ENCODE data around the gene BABAM2. TPM values are rescaled to one million over a fixed set of nuclear protein-coding genes. Genes with fewer than 3 reads are reported as not detected.

The BABAM2 gene
- total RNA-seq, 2 donors from 2014 or later = 36.4 to 40.9 TPM

DNA sequence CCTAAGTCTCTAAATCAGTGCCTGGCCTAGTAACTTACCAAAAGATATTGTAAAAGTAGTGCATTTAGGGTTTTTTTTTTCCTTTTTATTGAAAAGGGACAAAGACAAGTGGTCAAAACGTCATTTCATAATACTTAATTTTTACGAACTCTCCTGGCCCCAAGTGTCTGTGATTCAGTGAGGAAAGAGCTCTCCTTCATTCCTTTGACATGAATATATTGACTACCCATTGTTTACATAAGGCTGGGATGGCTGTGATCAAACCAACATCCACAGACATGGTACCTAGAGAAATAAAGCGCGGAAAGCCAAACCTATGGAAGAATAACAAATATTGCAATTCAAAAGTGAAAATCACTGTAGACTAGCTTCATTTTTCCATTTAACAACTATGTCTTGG, 198.4 kb downstream of the BABAM2 start:
- H3K27ac Mint-ChIP-seq = no peak overlapping the region
- H3K36me3 ChIP-seq (ENCODE audit: control insufficient read depth, insufficient read depth, low read length) = no peaks in the 10 kb centered on the region
- H3K4me1 ChIP-seq (ENCODE audit: control insufficient read depth, insufficient read depth, low read length) = no peaks in the 10 kb centered on the region
- H3K4me3 ChIP-seq (ENCODE audit: low read length) = no peak overlapping the region
- no peaks in the 10 kb centered on the region for H3K4me1 Mint-ChIP-seq
- no peaks in the 10 kb centered on the region for H3K27me3 Mint-ChIP-seq (ENCODE audit: insufficient read depth)
- no peak overlapping the region for H3K4me3 Mint-ChIP-seq
- no peak for TF ChIP-seq CTCF (conservative IDR thresholded peaks at IDR 0.05)
- no peaks in the 10 kb centered on the region for H3K27me3 ChIP-seq (ENCODE audit: control insufficient read depth, insufficient read depth, low read length, poor library complexity, severe bottlenecking)
- H3K9me3 ChIP-seq (ENCODE audit: control insufficient read depth, low read length) = no peaks in the 10 kb centered on the region
- DNase-seq = no peak
- H3K9ac ChIP-seq (ENCODE audit: extremely low read depth, low read length, poor library complexity, severe bottlenecking) = no peak overlapping the region
- 87 to 95% methylated on average over 3 to 4 of the region's 4 CpGs for WGBS, 2 experiments (ENCODE audit: insufficient coverage in 1 of 2, insufficient read length in 1 of 2)
- no peaks in the 10 kb centered on the region for H3K9me3 Mint-ChIP-seq
- no peaks in the 10 kb centered on the region for H3K36me3 Mint-ChIP-seq (ENCODE audit: low read depth)
- no peak overlapping the region for H3K27ac ChIP-seq (ENCODE audit: low read depth, low read length)

- Mint-ChIP-seq H3K27ac (no peak overlapping the region), H3K9me3 (no peaks in the 10 kb centered on the region), H3K36me3 (ENCODE audit: low read depth) (no peaks in the 10 kb centered on the region), H3K27me3 (ENCODE audit: insufficient read depth) (no peaks in the 10 kb centered on the region), H3K4me3 (no peak overlapping the region), H3K4me1 (no peaks in the 10 kb centered on the region)
- H3K4me1 ChIP-seq (ENCODE audit: control insufficient read depth, insufficient read depth, low read length) = no peaks in the 10 kb centered on the region
- DNase-seq = no peak
- H3K27ac ChIP-seq (ENCODE audit: low read depth, low read length) = no peak overlapping the region
- 100% methylated on average over 1 of the region's 1 CpG; no CpG with 5 or more reads in 1 of the 2 experiments for WGBS, 2 experiments (ENCODE audit: insufficient coverage in 1 of 2, insufficient read length in 1 of 2)
- H3K9me3 ChIP-seq (ENCODE audit: control insufficient read depth, low read length) = no peaks in the 10 kb centered on the region
- H3K27me3 ChIP-seq (ENCODE audit: control insufficient read depth, insufficient read depth, low read length, poor library complexity, severe bottlenecking) = no peaks in the 10 kb centered on the region
- no peak for TF ChIP-seq CTCF (conservative IDR thresholded peaks at IDR 0.05)
- H3K4me3 ChIP-seq (ENCODE audit: low read length) = no peak overlapping the region
- H3K9ac ChIP-seq (ENCODE audit: extremely low read depth, low read length, poor library complexity, severe bottlenecking) = no peak overlapping the region
- no peaks in the 10 kb centered on the region for H3K36me3 ChIP-seq (ENCODE audit: control insufficient read depth, insufficient read depth, low read length)
Measured at GRCh38 chr2:28089486-28089885, 199.0 kb downstream of the BABAM2 start.

GRCh38 chr2:28093308-28093707, 202.8 kb downstream of the BABAM2 start:
- no peak overlapping the region for H3K4me3 Mint-ChIP-seq
- H3K4me1 ChIP-seq (ENCODE audit: control insufficient read depth, insufficient read depth, low read length) = no peaks in the 10 kb centered on the region
- no peaks in the 10 kb centered on the region for H3K36me3 Mint-ChIP-seq (ENCODE audit: low read depth)
- no peak overlapping the region for H3K9ac ChIP-seq (ENCODE audit: extremely low read depth, low read length, poor library complexity, severe bottlenecking)
- no peak for DNase-seq
- no peaks in the 10 kb centered on the region for H3K9me3 ChIP-seq (ENCODE audit: control insufficient read depth, low read length)
- TF ChIP-seq CTCF (conservative IDR thresholded peaks at IDR 0.05) = no peak
- no peaks in the 10 kb centered on the region for H3K27me3 Mint-ChIP-seq (ENCODE audit: insufficient read depth)
- H3K27me3 ChIP-seq (ENCODE audit: control insufficient read depth, insufficient read depth, low read length, poor library complexity, severe bottlenecking) = no peaks in the 10 kb centered on the region
- no peak overlapping the region for H3K27ac Mint-ChIP-seq
- 97% methylated on average over 4 of the region's 4 CpGs; no CpG with 5 or more reads in 1 of the 2 experiments for WGBS, 2 experiments (ENCODE audit: insufficient coverage in 1 of 2, insufficient read length in 1 of 2)
- H3K4me3 ChIP-seq (ENCODE audit: low read length) = no peak overlapping the region
- no peaks in the 10 kb centered on the region for H3K9me3 Mint-ChIP-seq
- H3K4me1 Mint-ChIP-seq = no peaks in the 10 kb centered on the region
- no peaks in the 10 kb centered on the region for H3K36me3 ChIP-seq (ENCODE audit: control insufficient read depth, insufficient read depth, low read length)
- H3K27ac ChIP-seq (ENCODE audit: low read depth, low read length) = no peak overlapping the region

Data from endodermal cell (in vitro differentiated cells).